WTC11 (cell line): ENCODE results near the gene PSME4. TPM values are rescaled to one million over a fixed set of nuclear protein-coding genes. Genes with fewer than 3 reads are reported as not detected.

Experiments used
- ATAC-seq: fragments of 200-7000 bp; cut with Tn5 transposase; 2 replicates; pipeline ENCODE4 v1.10.0; 2021; ENCODE audit warnings: mild to moderate bottlenecking, moderate library complexity
- CTCF ChIA-PET: fragments of 300-600 bp; sonication (Branson Sonifier 250); formaldehyde crosslinking; loops from one replicate; lab custom pipeline; 2021; ENCODE audit warnings: antibody characterized with exemption; lab: Charles Lee
- POLR2A ChIA-PET: fragments of 350-600 bp; sonication (Branson Sonifier 250); formaldehyde crosslinking; loops from one replicate; lab custom pipeline; 2021; ENCODE audit warnings: antibody characterized with exemption; lab: Charles Lee
- DNase-seq: peaks from one replicate; pipeline ENCODE4 v3.0.0; 2021; ENCODE audit warnings: low spot score
- H3K27ac Mint-ChIP-seq: 2 replicates; pipeline ENCODE4 v1.8.0; 2021; ENCODE audit warnings: mixed read lengths
- H3K27me3 Mint-ChIP-seq: 2 replicates; pipeline ENCODE4 v1.8.0; 2021; ENCODE audit warnings: low read depth, mild to moderate bottlenecking, moderate library complexity, mixed read lengths
- H3K36me3 Mint-ChIP-seq: 2 replicates; pipeline ENCODE4 v1.8.0; 2021; ENCODE audit warnings: mixed read lengths
- H3K4me1 Mint-ChIP-seq: 2 replicates; pipeline ENCODE4 v1.8.0; 2022; ENCODE audit warnings: mixed read lengths
- H3K4me3 Mint-ChIP-seq: 2 replicates; pipeline ENCODE4 v1.8.0; 2021; ENCODE audit warnings: mild to moderate bottlenecking, moderate library complexity, mixed read lengths
- H3K9me3 Mint-ChIP-seq: 2 replicates; pipeline ENCODE4 v1.8.0; 2021; ENCODE audit warnings: mixed read lengths
- CBFB ChIP-seq: sonication (generic); formaldehyde crosslinking; IDR thresholded peaks from 2 replicates; pipeline ENCODE4 v1.8.1; 2022; ENCODE audit warnings: mild to moderate bottlenecking, low read depth, missing genetic modification reagents
- E2F4 ChIP-seq: sonication (generic); formaldehyde crosslinking; IDR thresholded peaks from 2 replicates; pipeline ENCODE4 v1.8.1; 2022; ENCODE audit warnings: low read depth, mild to moderate bottlenecking, moderate library complexity, missing genetic modification reagents, borderline replicate concordance
- FOXK1 ChIP-seq: sonication (generic); formaldehyde crosslinking; IDR thresholded peaks from 2 replicates; pipeline ENCODE4 v1.8.0; 2022; ENCODE audit warnings: mild to moderate bottlenecking, moderate library complexity, missing genetic modification reagents
- HMGA2 ChIP-seq: fragments of 250-450 bp; sonication (Bioruptor Pico); IDR thresholded peaks from 2 replicates; pipeline ENCODE4 v1.4.0; 2021; ENCODE audit warnings: mild to moderate bottlenecking, moderate library complexity
- IRF1 ChIP-seq: sonication (generic); formaldehyde crosslinking; IDR thresholded peaks from 2 replicates; pipeline ENCODE4 v1.8.0; 2023; ENCODE audit warnings: missing genetic modification reagents
- OVOL2 ChIP-seq: fragments of 250-450 bp; sonication (Bioruptor Pico); IDR thresholded peaks from 2 replicates; pipeline ENCODE4 v1.9.0; 2021; ENCODE audit warnings: mild to moderate bottlenecking, borderline replicate concordance
- ZBTB21 ChIP-seq: sonication (generic); formaldehyde crosslinking; IDR thresholded peaks from 2 replicates; pipeline ENCODE4 v1.8.1; 2023; ENCODE audit warnings: mild to moderate bottlenecking, missing genetic modification reagents, borderline replicate concordance
- ZNF121 ChIP-seq: sonication (generic); formaldehyde crosslinking; IDR thresholded peaks from 2 replicates; pipeline ENCODE4 v1.8.0; 2023; ENCODE audit warnings: missing genetic modification reagents
- ZNF317 ChIP-seq: sonication (generic); formaldehyde crosslinking; IDR thresholded peaks from 2 replicates; pipeline ENCODE4 v1.8.1; 2023; ENCODE audit warnings: low read depth, mild to moderate bottlenecking, moderate library complexity, missing genetic modification reagents, borderline replicate concordance
- ZNF425 ChIP-seq: fragments of 250-450 bp; sonication (Bioruptor Pico); conservative IDR thresholded peaks from 2 replicates; pipeline ENCODE4 v1.9.0; 2021; ENCODE audit warnings: mild to moderate bottlenecking
- total RNA-seq: library from RNA; stranded (reverse); gene quantifications from 3 replicates; pipeline ENCODE4 v1.2.3, GENCODE V29; 2021
- TF ChIP-seq, protein P1 (sequence below): sonication (generic); formaldehyde crosslinking; IDR thresholded peaks from 2 replicates; pipeline ENCODE4 v1.8.0; 2023; ENCODE audit warnings: missing genetic modification reagents, mild to moderate bottlenecking, borderline replicate concordance

PSME4 gene
- total RNA-seq, 1 experiment from 2014 or later: 91.9 TPM

GRCh38 chr2:54000122-54000521 lies 29.3 kb upstream of the PSME4 start (continued):
- TF ChIP-seq, protein P1, sequence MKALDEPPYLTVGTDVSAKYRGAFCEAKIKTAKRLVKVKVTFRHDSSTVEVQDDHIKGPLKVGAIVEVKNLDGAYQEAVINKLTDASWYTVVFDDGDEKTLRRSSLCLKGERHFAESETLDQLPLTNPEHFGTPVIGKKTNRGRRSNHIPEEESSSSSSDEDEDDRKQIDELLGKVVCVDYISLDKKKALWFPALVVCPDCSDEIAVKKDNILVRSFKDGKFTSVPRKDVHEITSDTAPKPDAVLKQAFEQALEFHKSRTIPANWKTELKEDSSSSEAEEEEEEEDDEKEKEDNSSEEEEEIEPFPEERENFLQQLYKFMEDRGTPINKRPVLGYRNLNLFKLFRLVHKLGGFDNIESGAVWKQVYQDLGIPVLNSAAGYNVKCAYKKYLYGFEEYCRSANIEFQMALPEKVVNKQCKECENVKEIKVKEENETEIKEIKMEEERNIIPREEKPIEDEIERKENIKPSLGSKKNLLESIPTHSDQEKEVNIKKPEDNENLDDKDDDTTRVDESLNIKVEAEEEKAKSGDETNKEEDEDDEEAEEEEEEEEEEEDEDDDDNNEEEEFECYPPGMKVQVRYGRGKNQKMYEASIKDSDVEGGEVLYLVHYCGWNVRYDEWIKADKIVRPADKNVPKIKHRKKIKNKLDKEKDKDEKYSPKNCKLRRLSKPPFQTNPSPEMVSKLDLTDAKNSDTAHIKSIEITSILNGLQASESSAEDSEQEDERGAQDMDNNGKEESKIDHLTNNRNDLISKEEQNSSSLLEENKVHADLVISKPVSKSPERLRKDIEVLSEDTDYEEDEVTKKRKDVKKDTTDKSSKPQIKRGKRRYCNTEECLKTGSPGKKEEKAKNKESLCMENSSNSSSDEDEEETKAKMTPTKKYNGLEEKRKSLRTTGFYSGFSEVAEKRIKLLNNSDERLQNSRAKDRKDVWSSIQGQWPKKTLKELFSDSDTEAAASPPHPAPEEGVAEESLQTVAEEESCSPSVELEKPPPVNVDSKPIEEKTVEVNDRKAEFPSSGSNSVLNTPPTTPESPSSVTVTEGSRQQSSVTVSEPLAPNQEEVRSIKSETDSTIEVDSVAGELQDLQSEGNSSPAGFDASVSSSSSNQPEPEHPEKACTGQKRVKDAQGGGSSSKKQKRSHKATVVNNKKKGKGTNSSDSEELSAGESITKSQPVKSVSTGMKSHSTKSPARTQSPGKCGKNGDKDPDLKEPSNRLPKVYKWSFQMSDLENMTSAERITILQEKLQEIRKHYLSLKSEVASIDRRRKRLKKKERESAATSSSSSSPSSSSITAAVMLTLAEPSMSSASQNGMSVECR (CRISPR knock-in tag): no peak
- TF ChIP-seq ZBTB21 (CRISPR knock-in tag) (no peak), ZNF317 (no peak)

GRCh38 chr2:53998834-53999233 lies 28.0 kb upstream of the PSME4 start:
- no peaks in the 10 kb centered on the region for H3K9me3 Mint-ChIP-seq
- TF ChIP-seq HMGA2 (CRISPR knock-in tag): no peak
- TF ChIP-seq ZNF425 (CRISPR knock-in tag): no peak
- TF ChIP-seq ZNF121 (CRISPR knock-in tag): no peak
- no peak for TF ChIP-seq CBFB (CRISPR knock-in tag)
- no peak for TF ChIP-seq E2F4 (CRISPR knock-in tag)
- no peak for TF ChIP-seq IRF1 (CRISPR knock-in tag)
- TF ChIP-seq ZBTB21 (CRISPR knock-in tag): no peak
- TF ChIP-seq, all 79 proteins: peak for 0
- ATAC-seq (no peak), DNase-seq (no peak)
- Mint-ChIP-seq H3K4me1 (no peaks in the 10 kb centered on the region), H3K36me3 (no peaks in the 10 kb centered on the region), H3K4me3 (no peak overlapping the region), H3K27me3 (no peaks in the 10 kb centered on the region), H3K27ac (no peak overlapping the region)
- ChIA-PET CTCF (no interaction called here), POLR2A (no interaction called here)

DNA sequence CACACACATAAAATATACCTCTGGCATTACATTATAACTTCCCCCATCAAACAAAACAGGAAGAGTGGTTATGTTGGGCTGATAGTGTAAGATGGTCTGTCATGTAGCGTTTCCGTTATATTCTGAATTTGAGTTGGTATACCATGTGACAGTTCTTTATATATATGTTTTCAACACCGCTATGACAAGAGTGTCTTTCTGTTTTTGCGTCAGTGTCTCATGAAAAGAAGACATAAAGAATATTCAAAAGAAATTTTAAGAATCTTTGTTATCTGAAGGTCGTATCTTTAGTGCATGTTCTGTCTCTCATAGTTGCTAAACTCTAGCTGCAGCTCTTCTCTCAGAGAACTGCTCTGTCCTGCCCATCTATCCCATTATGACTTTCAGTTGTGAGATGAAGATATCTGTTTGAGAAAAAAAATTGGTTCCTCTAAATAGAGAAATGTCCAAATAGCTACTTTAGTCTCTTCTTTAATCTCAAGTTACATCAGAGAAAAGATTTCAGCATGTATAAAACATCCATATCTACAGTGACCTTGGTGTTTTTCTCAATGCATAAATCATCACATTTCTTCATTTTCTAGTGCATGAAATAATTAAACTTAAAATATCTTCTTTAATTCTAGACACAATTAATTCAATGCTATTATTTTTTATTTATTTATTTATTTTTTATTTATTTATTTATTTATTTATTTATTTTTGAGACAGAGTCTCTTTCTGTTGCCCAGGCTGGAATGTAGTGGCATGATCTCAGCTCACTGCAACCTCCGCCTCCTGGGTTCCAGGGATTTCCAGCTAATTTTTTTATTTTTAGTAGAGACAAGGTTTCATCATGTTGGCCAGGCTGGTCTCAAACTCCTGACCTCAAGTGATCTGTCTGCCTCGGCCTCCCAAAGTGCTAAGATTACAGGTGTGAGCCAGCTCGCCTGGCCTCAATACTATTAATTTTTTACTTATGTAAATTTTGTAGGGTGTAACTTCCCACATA lies 24.3 kb upstream of the PSME4 start:
- ATAC-seq (no peak), DNase-seq (no peak)
- ChIA-PET POLR2A (interaction anchor here (1.6 kb wide), 1 partner anchor 24 kb away, joined by 4 read pairs; the partner anchor contains the start of gene PSME4), CTCF (no interaction called here)
- H3K4me3 Mint-ChIP-seq: no peak overlapping the region
- H3K9me3 Mint-ChIP-seq: no peaks in the 10 kb centered on the region
- TF ChIP-seq FOXK1 (CRISPR knock-in tag) (no peak), OVOL2 (CRISPR knock-in tag) (no peak), HMGA2 (CRISPR knock-in tag) (peak; percentile 93)
- no peaks in the 10 kb centered on the region for H3K36me3 Mint-ChIP-seq
- H3K4me1 Mint-ChIP-seq: no peaks in the 10 kb centered on the region
- H3K27ac Mint-ChIP-seq: no peak overlapping the region
- H3K27me3 Mint-ChIP-seq: no peaks in the 10 kb centered on the region
